HepG2 (cell line): ENCODE measurements around the gene CLMP. TPM values are rescaled to one million over a fixed set of nuclear protein-coding genes. Genes with fewer than 3 reads are reported as not detected.

Source experiments
- ATAC-seq: fragments of 200-7000 bp; cut with Tn5 transposase; 3 replicates; pipeline ENCODE4 v1.9.1; 2020; ENCODE audit warnings: mild to moderate bottlenecking, moderate library complexity
- BruUV-seq: library from RNA; stranded (reverse); fragments of 400-500 nt; replicated peaks from 2 replicates; lab custom pipeline; 2021; lab: Mats Ljungman, UMichigan
- CTCF ChIA-PET: fragments of 300-600 bp; formaldehyde crosslinking; extraction: SDS; loops from one replicate; lab custom pipeline; 2021; ENCODE audit warnings: low total read pairs, inconsistent platforms, low intra/inter-chr PET ratio; lab: Yijun Ruan, JAX
- POLR2A ChIA-PET: fragments of 350-600 bp; sonication (Branson Sonifier 250); formaldehyde crosslinking; loops from one replicate; lab custom pipeline; 2020; ENCODE audit warnings: antibody characterized with exemption, inconsistent platforms; lab: Yijun Ruan, JAX
- DNase-seq: peaks from one replicate; pipeline ENCODE4 v3.0.0-alpha.2; 2015; ENCODE audit warnings: low spot score
- FAIRE-seq: peaks from 3 replicates; lab custom pipeline; 2011; peaks lifted over from hg19 to GRCh38; lab: Jason Lieb, UNC
- H2AFZ ChIP-seq: one replicate; pipeline ENCODE4 v1.6.1; 2011; ENCODE audit warnings: low read length, inconsistent platforms
- H3K27ac ChIP-seq: fragments of 300-600 bp; 3 replicates; pipeline ENCODE4 v1.8.0; 2011; ENCODE audit warnings: mixed run types, mild to moderate bottlenecking, mixed read lengths, low read length, inconsistent platforms; ENCODE audit not compliant: insufficient read depth; ENCODE audit errors: extremely low read length
- H3K27me3 ChIP-seq, 2 experiments: fragments of 200-600 bp in 1 of 2; 2 replicates in 1 of 2; 3 replicates in 1 of 2; pipeline versions ENCODE4 v1.6.0 to v1.8.0; 2011; ENCODE audit warnings: low read length in 2 of 2, mild to moderate bottlenecking in 2 of 2, moderate library complexity in 2 of 2, inconsistent platforms in 1 of 2; ENCODE audit not compliant: insufficient read depth in 2 of 2, control insufficient read depth in 1 of 2
- H3K36me3 ChIP-seq, 2 experiments: fragments of 200-600 bp in 1 of 2; replicated peaks in 1 of 2; 2 replicates in 1 of 2; 3 replicates in 1 of 2; pipeline versions ENCODE4 v1.5.1 to v1.8.0; 2011; ENCODE audit warnings: low read length in 2 of 2, inconsistent platforms in 1 of 2; ENCODE audit not compliant: insufficient read depth in 2 of 2, control insufficient read depth in 1 of 2
- H3K4me1 ChIP-seq: 2 replicates; pipeline ENCODE4 v1.5.1; 2012; ENCODE audit warnings: low read length, inconsistent platforms; ENCODE audit not compliant: insufficient read depth
- H3K4me2 ChIP-seq: 2 replicates; pipeline ENCODE4 v1.6.0; 2011; ENCODE audit warnings: low read depth, low read length, inconsistent platforms
- H3K4me3 ChIP-seq, 3 experiments: fragments of 200-600 bp in 1 of 3; sonication (generic), shearing (Covaris generic) in 1 of 3; replicated peaks in 1 of 3; 2 replicates each; pipeline ENCODE4 v1.5.1; 2011 to 2016; ENCODE audit warnings: low read length in 3 of 3, inconsistent platforms in 2 of 3, low read depth in 2 of 3, mild to moderate bottlenecking in 2 of 3, control low read depth in 1 of 3, mixed read lengths in 1 of 3; ENCODE audit not compliant: insufficient read depth in 1 of 3
- H3K79me2 ChIP-seq: one replicate; pipeline ENCODE4 v1.6.1; 2011; ENCODE audit warnings: low read length, inconsistent platforms; ENCODE audit not compliant: insufficient read depth
- H3K9ac ChIP-seq: 2 replicates; pipeline ENCODE4 v1.6.0; 2011; ENCODE audit warnings: mild to moderate bottlenecking, low read depth, low read length, inconsistent platforms; ENCODE audit not compliant: insufficient read depth
- H3K9me3 ChIP-seq: 2 replicates; pipeline ENCODE4 v1.5.1; 2012; ENCODE audit warnings: mild to moderate bottlenecking, low read length
- H4K20me1 ChIP-seq: 2 replicates; pipeline ENCODE4 v1.6.0; 2011; ENCODE audit warnings: inconsistent platforms, mild to moderate bottlenecking, low read length, moderate library complexity; ENCODE audit not compliant: insufficient read depth
- HNRNPH1 ChIP-seq: fragments of 200-400 bp; formaldehyde crosslinking; optimal IDR thresholded peaks from 2 replicates; pipeline ENCODE3; 2017; ENCODE audit warnings: mild to moderate bottlenecking, low read depth, low read length
- KDM6A ChIP-seq: IDR thresholded peaks from 2 replicates; pipeline ENCODE4 v1.6.1; 2016; ENCODE audit warnings: low read depth
- PLRG1 ChIP-seq: fragments of 450-650 bp; conservative IDR thresholded peaks from 2 replicates; pipeline ENCODE4 v1.6.1; 2016
- TAF1 ChIP-seq: sonication (generic); formaldehyde crosslinking; IDR thresholded peaks from 2 replicates; pipeline ENCODE4 v1.4.0; 2020; ENCODE audit warnings: missing genetic modification reagents
- YEATS4 ChIP-seq: sonication (generic); formaldehyde crosslinking; IDR thresholded peaks from 2 replicates; pipeline ENCODE4 v1.4.0; 2020; ENCODE audit warnings: missing genetic modification reagents, borderline replicate concordance
- ZNF562 ChIP-seq: sonication (generic); formaldehyde crosslinking; IDR thresholded peaks from 2 replicates; pipeline ENCODE4 v1.8.0; 2022; ENCODE audit warnings: missing genetic modification reagents, borderline replicate concordance
- ZNF83 ChIP-seq: sonication (generic); formaldehyde crosslinking; IDR thresholded peaks from 2 replicates; pipeline ENCODE4 v1.4.0; 2020; ENCODE audit warnings: missing genetic modification reagents, mild to moderate bottlenecking, borderline replicate concordance
- WGBS: methylation state at CpG from one replicate; pipeline ENCODE4 v1.1.6; 2017; ENCODE audit warnings: low lambda C conversion rate; 5-methylcytosine and 5-hydroxymethylcytosine counted together
- in situ Hi-C: cut with HindIII; loops from 2 replicates; pipeline ENCODE4 v1.10.0; 2017; ENCODE audit warnings: low pct_unique_long_range_greater_than_20kb; ENCODE audit not compliant: extremely low pct_ligation_motif_present
- intact Hi-C: fragments of 100-400 bp; cut with micrococcal nuclease; formaldehyde crosslinking; loops from one replicate; pipeline ENCODE4 v1.10.0; 2022; ENCODE audit not compliant: unreplicated experiment
- polyA plus RNA-seq, 8 experiments: library from polyadenylated mRNA; depleted of rRNA in 3 of 8; stranded (reverse) in 7 of 8; unstranded in 1 of 8; fragments of >200 nt; fragmentation: Illumina TruSeq in 4 of 8; extraction: Trizol in 4 of 8; gene quantifications; 2 replicates each; pipeline versions ENCODE4 v1.2.1 to v1.2.3, GENCODE V29; 2011 to 2016; ENCODE audit warnings: low read depth in 4 of 8, missing spikeins in 1 of 8, mixed read lengths in 1 of 8; ENCODE audit not compliant: insufficient read depth in 1 of 8
- total RNA-seq, 5 experiments: library from RNA; depleted of rRNA; stranded (reverse); fragments of >200 nt; fragmentation: Illumina TruSeq; extraction: Trizol; gene quantifications; 2 replicates each; pipeline ENCODE4 v1.2.3, GENCODE V29; 2016; ENCODE audit warnings: low read depth in 1 of 5
- TF ChIP-seq, protein P1 (sequence below): sonication (generic); formaldehyde crosslinking; IDR thresholded peaks from 2 replicates; pipeline ENCODE4 v1.9.0; 2021; ENCODE audit warnings: missing genetic modification reagents, borderline replicate concordance
- TF ChIP-seq, protein P2 (sequence below): fragments of 450-650 bp; IDR thresholded peaks from 2 replicates; pipeline ENCODE4 v1.6.1; 2016
- TF ChIP-seq, protein P3 (sequence below): sonication (generic); formaldehyde crosslinking; IDR thresholded peaks from 2 replicates; pipeline ENCODE4 v1.8.0; 2023; ENCODE audit warnings: mild to moderate bottlenecking, missing genetic modification reagents
- TF ChIP-seq, protein P4 (sequence below): sonication (generic); formaldehyde crosslinking; IDR thresholded peaks from 2 replicates; pipeline ENCODE4 v1.5.0; 2020; ENCODE audit warnings: missing genetic modification reagents

The CLMP gene
- total and polyA plus RNA-seq, 2 of the 13 experiments (the other 11 are each of a cell fraction or from before 2014, with no cell fraction given): not detected

DNA sequence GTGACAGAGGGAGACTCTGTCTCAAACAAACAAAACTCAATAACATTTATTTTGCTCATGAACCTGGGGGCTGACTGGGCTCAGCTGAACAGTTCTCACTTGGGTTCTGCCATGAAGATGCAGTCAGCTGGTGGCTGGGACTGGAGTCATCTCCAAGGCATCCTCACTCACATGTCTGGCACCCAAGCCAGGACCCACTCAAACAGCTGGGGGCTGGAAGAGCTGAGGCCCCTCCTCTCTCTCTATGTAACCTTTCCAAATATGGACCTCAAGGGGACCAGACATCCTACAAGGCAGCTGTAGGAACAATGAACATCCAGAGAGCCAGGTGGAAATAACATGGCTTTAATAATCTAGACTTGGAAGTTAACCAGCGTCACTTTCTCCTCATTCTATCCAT is 149.9 kb downstream of the CLMP start (continued):
- TF ChIP-seq, protein P1, sequence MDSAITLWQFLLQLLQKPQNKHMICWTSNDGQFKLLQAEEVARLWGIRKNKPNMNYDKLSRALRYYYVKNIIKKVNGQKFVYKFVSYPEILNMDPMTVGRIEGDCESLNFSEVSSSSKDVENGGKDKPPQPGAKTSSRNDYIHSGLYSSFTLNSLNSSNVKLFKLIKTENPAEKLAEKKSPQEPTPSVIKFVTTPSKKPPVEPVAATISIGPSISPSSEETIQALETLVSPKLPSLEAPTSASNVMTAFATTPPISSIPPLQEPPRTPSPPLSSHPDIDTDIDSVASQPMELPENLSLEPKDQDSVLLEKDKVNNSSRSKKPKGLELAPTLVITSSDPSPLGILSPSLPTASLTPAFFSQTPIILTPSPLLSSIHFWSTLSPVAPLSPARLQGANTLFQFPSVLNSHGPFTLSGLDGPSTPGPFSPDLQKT (CRISPR knock-in tag): no peak
- TF ChIP-seq, protein P2, sequence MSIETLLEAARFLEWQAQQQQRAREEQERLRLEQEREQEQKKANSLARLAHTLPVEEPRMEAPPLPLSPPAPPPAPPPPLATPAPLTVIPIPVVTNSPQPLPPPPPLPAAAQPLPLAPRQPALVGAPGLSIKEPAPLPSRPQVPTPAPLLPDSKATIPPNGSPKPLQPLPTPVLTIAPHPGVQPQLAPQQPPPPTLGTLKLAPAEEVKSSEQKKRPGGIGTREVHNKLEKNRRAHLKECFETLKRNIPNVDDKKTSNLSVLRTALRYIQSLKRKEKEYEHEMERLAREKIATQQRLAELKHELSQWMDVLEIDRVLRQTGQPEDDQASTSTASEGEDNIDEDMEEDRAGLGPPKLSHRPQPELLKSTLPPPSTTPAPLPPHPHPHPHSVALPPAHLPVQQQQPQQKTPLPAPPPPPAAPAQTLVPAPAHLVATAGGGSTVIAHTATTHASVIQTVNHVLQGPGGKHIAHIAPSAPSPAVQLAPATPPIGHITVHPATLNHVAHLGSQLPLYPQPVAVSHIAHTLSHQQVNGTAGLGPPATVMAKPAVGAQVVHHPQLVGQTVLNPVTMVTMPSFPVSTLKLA: no peak
- no peak for TF ChIP-seq PLRG1

DNA sequence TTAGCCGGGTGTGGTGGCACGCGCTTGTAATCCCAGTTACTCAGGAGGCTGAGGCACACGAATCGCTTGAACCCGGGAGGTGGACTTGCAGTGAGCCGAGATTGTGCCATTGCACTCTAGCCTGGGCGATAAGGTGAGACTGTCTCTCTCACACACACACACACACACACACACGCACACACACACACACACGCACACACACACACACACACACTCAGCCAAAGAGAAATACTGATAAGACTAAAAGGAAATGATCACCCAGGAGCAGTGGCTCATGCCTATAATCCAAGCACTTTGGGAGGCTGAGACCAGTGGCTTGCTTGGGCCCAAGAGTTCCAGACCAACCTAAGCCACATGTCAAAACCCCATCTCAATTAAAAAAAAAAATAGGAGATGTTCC is 153.9 kb downstream of the CLMP start:
- H3K79me2 ChIP-seq: no peaks in the 10 kb centered on the region
- H2AFZ ChIP-seq: no peak overlapping the region
- no peak for ATAC-seq
- H3K9me3 ChIP-seq: no peaks in the 10 kb centered on the region
- no peak for TF ChIP-seq KDM6A (CRISPR knock-in tag)
- TF ChIP-seq, protein P3, sequence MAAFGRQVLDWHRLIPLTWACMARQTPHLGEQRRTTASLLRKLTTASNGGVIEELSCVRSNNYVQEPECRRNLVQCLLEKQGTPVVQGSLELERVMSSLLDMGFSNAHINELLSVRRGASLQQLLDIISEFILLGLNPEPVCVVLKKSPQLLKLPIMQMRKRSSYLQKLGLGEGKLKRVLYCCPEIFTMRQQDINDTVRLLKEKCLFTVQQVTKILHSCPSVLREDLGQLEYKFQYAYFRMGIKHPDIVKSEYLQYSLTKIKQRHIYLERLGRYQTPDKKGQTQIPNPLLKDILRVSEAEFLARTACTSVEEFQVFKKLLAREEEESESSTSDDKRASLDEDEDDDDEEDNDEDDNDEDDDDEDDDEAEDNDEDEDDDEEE (CRISPR knock-in tag): no peak
- TF ChIP-seq YEATS4: no peak
- no peak for TF ChIP-seq ZNF83 (CRISPR knock-in tag)
- no peak for TF ChIP-seq HNRNPH1
- no peak for TF ChIP-seq TAF1
- TF ChIP-seq ZNF562 (CRISPR knock-in tag): no peak
- TF ChIP-seq, protein P4, sequence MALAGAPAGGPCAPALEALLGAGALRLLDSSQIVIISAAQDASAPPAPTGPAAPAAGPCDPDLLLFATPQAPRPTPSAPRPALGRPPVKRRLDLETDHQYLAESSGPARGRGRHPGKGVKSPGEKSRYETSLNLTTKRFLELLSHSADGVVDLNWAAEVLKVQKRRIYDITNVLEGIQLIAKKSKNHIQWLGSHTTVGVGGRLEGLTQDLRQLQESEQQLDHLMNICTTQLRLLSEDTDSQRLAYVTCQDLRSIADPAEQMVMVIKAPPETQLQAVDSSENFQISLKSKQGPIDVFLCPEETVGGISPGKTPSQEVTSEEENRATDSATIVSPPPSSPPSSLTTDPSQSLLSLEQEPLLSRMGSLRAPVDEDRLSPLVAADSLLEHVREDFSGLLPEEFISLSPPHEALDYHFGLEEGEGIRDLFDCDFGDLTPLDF (CRISPR knock-in tag): no peak
- TF ChIP-seq, all 625 proteins: peak for 0
- Histone ChIP-seq H4K20me1 (no peaks in the 10 kb centered on the region), H3K4me3 (no peak overlapping the region), H3K27ac (no peak overlapping the region), H3K9ac (no peak overlapping the region), H3K36me3 (no peaks in the 10 kb centered on the region), H3K4me2 (no peak overlapping the region), H3K27me3 (no peaks in the 10 kb centered on the region), H3K4me1 (no peaks in the 10 kb centered on the region)
- no TSS peak for BruUV-seq
- ChIA-PET POLR2A (no interaction called here), CTCF (no interaction called here)
- no peak for DNase-seq
- intact Hi-C loops: no loop called here
- no peak for FAIRE-seq
- in situ Hi-C loops: loop anchor here (25.0 kb wide), 1 partner anchor 429 kb away; no protein-coding TSS in a partner anchor
- WGBS: 65% methylated on average over 10 of the region's 10 CpGs
